WTC11 (cell line): ENCODE measurements around the gene ANKRD49.

Experiments used
- ATF1 ChIP-seq: sonication (generic); formaldehyde crosslinking; IDR thresholded peaks from 2 replicates; pipeline ENCODE4 v1.8.1; 2023; ENCODE audit warnings: mild to moderate bottlenecking, moderate library complexity, missing genetic modification reagents
- CREB1 ChIP-seq: sonication (generic); formaldehyde crosslinking; IDR thresholded peaks from 2 replicates; pipeline ENCODE4 v1.8.0; 2023; ENCODE audit warnings: mild to moderate bottlenecking, missing genetic modification reagents
- JUN ChIP-seq: sonication (generic); formaldehyde crosslinking; IDR thresholded peaks from 2 replicates; pipeline ENCODE4 v1.8.0; 2023; ENCODE audit warnings: mild to moderate bottlenecking, missing genetic modification reagents
- TCF7 ChIP-seq: sonication (generic); formaldehyde crosslinking; IDR thresholded peaks from 2 replicates; pipeline ENCODE4 v1.8.0; 2022; ENCODE audit warnings: mild to moderate bottlenecking, low read depth, missing genetic modification reagents, moderate library complexity
- ZNF219 ChIP-seq: sonication (generic); formaldehyde crosslinking; IDR thresholded peaks from 2 replicates; pipeline ENCODE4 v1.8.0; 2023; ENCODE audit warnings: missing genetic modification reagents, mild to moderate bottlenecking, borderline replicate concordance
- TF ChIP-seq, protein P1 (sequence below): fragments of 200-600 bp; IDR thresholded peaks from 2 replicates; pipeline ENCODE4 v1.8.0; 2022; ENCODE audit warnings: antibody characterized with exemption
- TF ChIP-seq, protein P2 (sequence below): sonication (generic); formaldehyde crosslinking; IDR thresholded peaks from 2 replicates; pipeline ENCODE4 v1.8.0; 2022; ENCODE audit warnings: mild to moderate bottlenecking, missing genetic modification reagents
- TF ChIP-seq, protein P3 (sequence below): sonication (generic); formaldehyde crosslinking; conservative IDR thresholded peaks from 2 replicates; pipeline ENCODE4 v1.8.1; 2022; ENCODE audit warnings: mild to moderate bottlenecking, missing genetic modification reagents
- TF ChIP-seq, protein P4 (sequence below): sonication (generic); formaldehyde crosslinking; IDR thresholded peaks from 2 replicates; pipeline ENCODE4 v1.8.1; 2023; ENCODE audit warnings: mild to moderate bottlenecking, moderate library complexity, missing genetic modification reagents
- TF ChIP-seq, protein P5 (sequence below): sonication (generic); formaldehyde crosslinking; IDR thresholded peaks from 2 replicates; pipeline ENCODE4 v1.8.1; 2023; ENCODE audit warnings: mild to moderate bottlenecking, missing genetic modification reagents, moderate library complexity
- TF ChIP-seq, protein P6 (sequence below): sonication (generic); formaldehyde crosslinking; IDR thresholded peaks from 2 replicates; pipeline ENCODE4 v1.8.1; 2022; ENCODE audit warnings: mild to moderate bottlenecking, moderate library complexity, missing genetic modification reagents
- TF ChIP-seq, protein P7 (sequence below): fragments of 250-450 bp; sonication (Bioruptor Pico); IDR thresholded peaks from 2 replicates; pipeline ENCODE4 v1.9.0; 2021; ENCODE audit warnings: mild to moderate bottlenecking
- TF ChIP-seq, protein P8 (sequence below): sonication (generic); formaldehyde crosslinking; IDR thresholded peaks from 2 replicates; pipeline ENCODE4 v1.8.1; 2022; ENCODE audit warnings: low read depth, missing genetic modification reagents, borderline replicate concordance

DNA sequence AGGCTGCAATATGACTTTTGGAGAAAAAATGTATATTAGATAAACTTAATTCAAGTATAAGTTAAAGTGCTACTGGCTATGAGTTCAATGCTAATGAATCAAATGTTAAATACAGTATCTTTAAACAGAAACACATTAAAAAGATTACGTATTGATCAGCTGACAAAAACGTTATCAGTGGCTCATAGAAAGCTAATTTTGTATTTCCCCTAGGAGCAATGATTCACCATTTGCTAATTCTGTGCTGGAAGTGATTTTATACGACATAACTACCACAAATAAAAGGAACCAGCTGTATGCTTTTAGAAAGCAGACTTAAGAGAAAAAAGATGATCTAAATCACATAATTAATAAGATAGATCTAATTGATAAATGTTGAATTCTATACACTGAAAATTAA is 43.7 kb upstream of the ANKRD49 start:
- TF ChIP-seq, protein P1, sequence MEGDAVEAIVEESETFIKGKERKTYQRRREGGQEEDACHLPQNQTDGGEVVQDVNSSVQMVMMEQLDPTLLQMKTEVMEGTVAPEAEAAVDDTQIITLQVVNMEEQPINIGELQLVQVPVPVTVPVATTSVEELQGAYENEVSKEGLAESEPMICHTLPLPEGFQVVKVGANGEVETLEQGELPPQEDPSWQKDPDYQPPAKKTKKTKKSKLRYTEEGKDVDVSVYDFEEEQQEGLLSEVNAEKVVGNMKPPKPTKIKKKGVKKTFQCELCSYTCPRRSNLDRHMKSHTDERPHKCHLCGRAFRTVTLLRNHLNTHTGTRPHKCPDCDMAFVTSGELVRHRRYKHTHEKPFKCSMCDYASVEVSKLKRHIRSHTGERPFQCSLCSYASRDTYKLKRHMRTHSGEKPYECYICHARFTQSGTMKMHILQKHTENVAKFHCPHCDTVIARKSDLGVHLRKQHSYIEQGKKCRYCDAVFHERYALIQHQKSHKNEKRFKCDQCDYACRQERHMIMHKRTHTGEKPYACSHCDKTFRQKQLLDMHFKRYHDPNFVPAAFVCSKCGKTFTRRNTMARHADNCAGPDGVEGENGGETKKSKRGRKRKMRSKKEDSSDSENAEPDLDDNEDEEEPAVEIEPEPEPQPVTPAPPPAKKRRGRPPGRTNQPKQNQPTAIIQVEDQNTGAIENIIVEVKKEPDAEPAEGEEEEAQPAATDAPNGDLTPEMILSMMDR: no peak
- TF ChIP-seq TCF7 (no peak), CREB1 (CRISPR knock-in tag) (no peak), ZNF219 (CRISPR knock-in tag) (no peak), ATF1 (CRISPR knock-in tag) (no peak), JUN (CRISPR knock-in tag) (no peak)
- TF ChIP-seq, protein P2, sequence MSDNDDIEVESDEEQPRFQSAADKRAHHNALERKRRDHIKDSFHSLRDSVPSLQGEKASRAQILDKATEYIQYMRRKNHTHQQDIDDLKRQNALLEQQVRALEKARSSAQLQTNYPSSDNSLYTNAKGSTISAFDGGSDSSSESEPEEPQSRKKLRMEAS: no peak
- TF ChIP-seq, protein P3, sequence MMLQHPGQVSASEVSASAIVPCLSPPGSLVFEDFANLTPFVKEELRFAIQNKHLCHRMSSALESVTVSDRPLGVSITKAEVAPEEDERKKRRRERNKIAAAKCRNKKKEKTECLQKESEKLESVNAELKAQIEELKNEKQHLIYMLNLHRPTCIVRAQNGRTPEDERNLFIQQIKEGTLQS: no peak
- TF ChIP-seq, protein P4, sequence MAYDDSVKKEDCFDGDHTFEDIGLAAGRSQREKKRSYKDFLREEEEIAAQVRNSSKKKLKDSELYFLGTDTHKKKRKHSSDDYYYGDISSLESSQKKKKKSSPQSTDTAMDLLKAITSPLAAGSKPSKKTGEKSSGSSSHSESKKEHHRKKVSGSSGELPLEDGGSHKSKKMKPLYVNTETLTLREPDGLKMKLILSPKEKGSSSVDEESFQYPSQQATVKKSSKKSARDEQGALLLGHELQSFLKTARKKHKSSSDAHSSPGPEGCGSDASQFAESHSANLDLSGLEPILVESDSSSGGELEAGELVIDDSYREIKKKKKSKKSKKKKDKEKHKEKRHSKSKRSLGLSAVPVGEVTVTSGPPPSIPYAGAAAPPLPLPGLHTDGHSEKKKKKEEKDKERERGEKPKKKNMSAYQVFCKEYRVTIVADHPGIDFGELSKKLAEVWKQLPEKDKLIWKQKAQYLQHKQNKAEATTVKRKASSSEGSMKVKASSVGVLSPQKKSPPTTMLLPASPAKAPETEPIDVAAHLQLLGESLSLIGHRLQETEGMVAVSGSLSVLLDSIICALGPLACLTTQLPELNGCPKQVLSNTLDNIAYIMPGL: no peak
- TF ChIP-seq, protein P5, sequence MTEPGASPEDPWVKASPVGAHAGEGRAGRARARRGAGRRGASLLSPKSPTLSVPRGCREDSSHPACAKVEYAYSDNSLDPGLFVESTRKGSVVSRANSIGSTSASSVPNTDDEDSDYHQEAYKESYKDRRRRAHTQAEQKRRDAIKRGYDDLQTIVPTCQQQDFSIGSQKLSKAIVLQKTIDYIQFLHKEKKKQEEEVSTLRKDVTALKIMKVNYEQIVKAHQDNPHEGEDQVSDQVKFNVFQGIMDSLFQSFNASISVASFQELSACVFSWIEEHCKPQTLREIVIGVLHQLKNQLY: no peak
- TF ChIP-seq, protein P6, sequence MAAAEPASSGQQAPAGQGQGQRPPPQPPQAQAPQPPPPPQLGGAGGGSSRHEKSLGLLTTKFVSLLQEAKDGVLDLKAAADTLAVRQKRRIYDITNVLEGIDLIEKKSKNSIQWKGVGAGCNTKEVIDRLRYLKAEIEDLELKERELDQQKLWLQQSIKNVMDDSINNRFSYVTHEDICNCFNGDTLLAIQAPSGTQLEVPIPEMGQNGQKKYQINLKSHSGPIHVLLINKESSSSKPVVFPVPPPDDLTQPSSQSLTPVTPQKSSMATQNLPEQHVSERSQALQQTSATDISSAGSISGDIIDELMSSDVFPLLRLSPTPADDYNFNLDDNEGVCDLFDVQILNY: no peak
- TF ChIP-seq, protein P7, sequence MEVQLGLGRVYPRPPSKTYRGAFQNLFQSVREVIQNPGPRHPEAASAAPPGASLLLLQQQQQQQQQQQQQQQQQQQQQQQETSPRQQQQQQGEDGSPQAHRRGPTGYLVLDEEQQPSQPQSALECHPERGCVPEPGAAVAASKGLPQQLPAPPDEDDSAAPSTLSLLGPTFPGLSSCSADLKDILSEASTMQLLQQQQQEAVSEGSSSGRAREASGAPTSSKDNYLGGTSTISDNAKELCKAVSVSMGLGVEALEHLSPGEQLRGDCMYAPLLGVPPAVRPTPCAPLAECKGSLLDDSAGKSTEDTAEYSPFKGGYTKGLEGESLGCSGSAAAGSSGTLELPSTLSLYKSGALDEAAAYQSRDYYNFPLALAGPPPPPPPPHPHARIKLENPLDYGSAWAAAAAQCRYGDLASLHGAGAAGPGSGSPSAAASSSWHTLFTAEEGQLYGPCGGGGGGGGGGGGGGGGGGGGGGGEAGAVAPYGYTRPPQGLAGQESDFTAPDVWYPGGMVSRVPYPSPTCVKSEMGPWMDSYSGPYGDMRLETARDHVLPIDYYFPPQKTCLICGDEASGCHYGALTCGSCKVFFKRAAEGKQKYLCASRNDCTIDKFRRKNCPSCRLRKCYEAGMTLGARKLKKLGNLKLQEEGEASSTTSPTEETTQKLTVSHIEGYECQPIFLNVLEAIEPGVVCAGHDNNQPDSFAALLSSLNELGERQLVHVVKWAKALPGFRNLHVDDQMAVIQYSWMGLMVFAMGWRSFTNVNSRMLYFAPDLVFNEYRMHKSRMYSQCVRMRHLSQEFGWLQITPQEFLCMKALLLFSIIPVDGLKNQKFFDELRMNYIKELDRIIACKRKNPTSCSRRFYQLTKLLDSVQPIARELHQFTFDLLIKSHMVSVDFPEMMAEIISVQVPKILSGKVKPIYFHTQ (CRISPR knock-in tag): no peak
- TF ChIP-seq, protein P8, sequence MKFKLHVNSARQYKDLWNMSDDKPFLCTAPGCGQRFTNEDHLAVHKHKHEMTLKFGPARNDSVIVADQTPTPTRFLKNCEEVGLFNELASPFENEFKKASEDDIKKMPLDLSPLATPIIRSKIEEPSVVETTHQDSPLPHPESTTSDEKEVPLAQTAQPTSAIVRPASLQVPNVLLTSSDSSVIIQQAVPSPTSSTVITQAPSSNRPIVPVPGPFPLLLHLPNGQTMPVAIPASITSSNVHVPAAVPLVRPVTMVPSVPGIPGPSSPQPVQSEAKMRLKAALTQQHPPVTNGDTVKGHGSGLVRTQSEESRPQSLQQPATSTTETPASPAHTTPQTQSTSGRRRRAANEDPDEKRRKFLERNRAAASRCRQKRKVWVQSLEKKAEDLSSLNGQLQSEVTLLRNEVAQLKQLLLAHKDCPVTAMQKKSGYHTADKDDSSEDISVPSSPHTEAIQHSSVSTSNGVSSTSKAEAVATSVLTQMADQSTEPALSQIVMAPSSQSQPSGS (CRISPR knock-in tag): no peak
